GM18861 (cell line): Measurements from ENCODE around the gene PEAK3.

Experiments
- ATAC-seq: cut with Tn5 transposase; IDR thresholded peaks from one replicate; pipeline ENCODE4 v1.9.1; 2021; ENCODE audit not compliant: unreplicated experiment

Gene PEAK3

GRCh38 chr19:2282062-2282861 is at the start of gene PEAK3:
Gene PEAK3 (minus strand): TSS chr19:2282175. CDS start chr19:2280931, 1,244 bp downstream.
- ATAC-seq, result no peak

- no peak for ATAC-seq
Measured at GRCh38 chr19:2330632-2331284, 48.8 kb upstream of the PEAK3 start.

GRCh38 chr19:2330255-2330631 is 48.3 kb upstream of the PEAK3 start:
- no peak for ATAC-seq

- ATAC-seq, result no peak
Measured at GRCh38 chr19:2329501-2329916, 47.5 kb upstream of the PEAK3 start.

GRCh38 chr19:2329149-2329478 is 47.1 kb upstream of the PEAK3 start:
- ATAC-seq, result no peak

GRCh38 chr19:2328401-2329148 is 46.6 kb upstream of the PEAK3 start, which contains the start of the genes LSM7 and SPPL2B:
Gene LSM7 (minus strand): TSS chr19:2328586. CDS start chr19:2328566, 20 bp downstream.
Gene SPPL2B (plus strand): TSS chr19:2328684. CDS start chr19:2328710, 26 bp downstream.
- no peak for ATAC-seq

GRCh38 chr19:2327773-2328400 is 45.9 kb upstream of the PEAK3 start:
- ATAC-seq, result no peak

- no peak for ATAC-seq
Measured at GRCh38 chr19:2326699-2327360, 44.9 kb upstream of the PEAK3 start.

GRCh38 chr19:2325281-2326046 is 43.5 kb upstream of the PEAK3 start:
- ATAC-seq, result no peak

- ATAC-seq, result no peak
Measured at GRCh38 chr19:2324220-2324948, 42.4 kb upstream of the PEAK3 start.

- ATAC-seq, result no peak
Measured at GRCh38 chr19:2323707-2324106, 41.7 kb upstream of the PEAK3 start.

- no peak for ATAC-seq
Measured at GRCh38 chr19:2321565-2322283, 39.7 kb upstream of the PEAK3 start.

GRCh38 chr19:2320939-2321338 is 39.0 kb upstream of the PEAK3 start:
- no peak for ATAC-seq

GRCh38 chr19:2320049-2320448 is 38.1 kb upstream of the PEAK3 start:
- ATAC-seq, result no peak

- ATAC-seq, result no peak
Measured at GRCh38 chr19:2319551-2319950, 37.6 kb upstream of the PEAK3 start.

- no peak for ATAC-seq
Measured at GRCh38 chr19:2318923-2319322, 36.9 kb upstream of the PEAK3 start.

- no peak for ATAC-seq
Measured at GRCh38 chr19:2317756-2318155, 35.8 kb upstream of the PEAK3 start.

- ATAC-seq, result no peak
Measured at GRCh38 chr19:2317300-2317699, 35.3 kb upstream of the PEAK3 start.
